NK-92 treated with Interleukin-12 subunit alpha and Interleukin-12 subunit beta, amount 100 ng/mL, for 24 hours (cell line): ENCODE results near the gene HDGFL1.

Source experiments
- DNase-seq: peaks from one replicate; lab custom pipeline; 2025; lab: John Stamatoyannopoulos, UW

HDGFL1 gene

DNA sequence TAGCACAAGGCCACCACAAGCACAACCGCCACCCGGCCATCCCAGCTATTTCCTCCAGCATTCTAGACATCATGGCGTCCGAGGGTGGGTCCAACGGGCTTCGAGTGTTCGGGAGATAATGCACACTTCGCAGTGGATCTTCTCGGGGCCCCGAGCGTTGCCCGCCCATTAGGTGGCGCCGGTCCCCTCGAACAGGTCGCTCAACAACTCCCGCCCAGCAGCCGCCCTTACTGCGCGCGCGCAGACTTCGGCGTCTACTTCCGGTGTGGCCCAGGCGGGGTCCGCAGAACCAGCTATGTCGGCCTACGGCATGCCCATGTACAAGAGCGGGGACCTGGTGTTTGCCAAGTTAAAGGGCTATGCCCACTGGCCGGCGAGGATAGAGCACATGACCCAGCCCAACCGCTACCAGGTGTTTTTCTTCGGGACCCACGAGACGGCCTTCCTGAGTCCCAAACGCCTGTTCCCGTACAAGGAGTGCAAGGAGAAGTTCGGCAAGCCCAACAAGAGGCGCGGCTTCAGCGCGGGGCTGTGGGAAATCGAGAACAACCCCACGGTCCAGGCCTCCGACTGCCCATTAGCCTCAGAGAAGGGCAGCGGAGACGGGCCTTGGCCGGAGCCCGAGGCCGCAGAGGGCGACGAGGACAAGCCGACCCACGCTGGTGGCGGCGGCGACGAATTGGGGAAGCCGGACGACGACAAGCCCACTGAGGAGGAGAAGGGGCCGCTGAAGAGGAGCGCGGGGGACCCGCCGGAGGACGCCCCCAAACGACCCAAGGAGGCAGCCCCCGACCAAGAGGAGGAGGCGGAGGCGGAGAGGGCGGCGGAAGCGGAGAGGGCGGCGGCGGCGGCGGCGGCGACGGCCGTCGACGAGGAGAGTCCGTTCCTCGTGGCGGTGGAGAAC, at the start of gene HDGFL1:
HDGFL1 (plus strand) TSS at position 286 of the 904 bp plus-strand sequence; CDS start at position 296, 10 bp downstream.
- no peak for DNase-seq

DNA sequence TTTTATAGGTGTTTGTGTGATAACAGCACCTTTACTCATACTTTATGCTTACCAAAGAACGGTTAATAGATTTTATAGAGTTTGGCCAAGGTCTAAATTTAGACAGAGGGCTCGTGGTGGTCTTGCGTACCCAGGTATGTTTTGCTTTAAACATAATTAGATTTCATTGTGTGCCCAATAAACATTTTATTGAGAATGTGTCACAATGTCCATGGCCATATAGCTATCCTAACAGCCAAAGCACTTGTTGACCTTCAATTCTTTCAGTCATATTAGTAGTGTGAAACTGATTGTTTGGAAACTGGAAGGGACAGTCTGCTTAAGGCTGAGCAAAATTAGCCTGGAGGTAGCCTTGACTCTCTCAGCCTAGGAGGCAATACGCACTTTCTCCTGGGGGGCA, 48.3 kb upstream of the HDGFL1 start:
- no peak for DNase-seq

DNA sequence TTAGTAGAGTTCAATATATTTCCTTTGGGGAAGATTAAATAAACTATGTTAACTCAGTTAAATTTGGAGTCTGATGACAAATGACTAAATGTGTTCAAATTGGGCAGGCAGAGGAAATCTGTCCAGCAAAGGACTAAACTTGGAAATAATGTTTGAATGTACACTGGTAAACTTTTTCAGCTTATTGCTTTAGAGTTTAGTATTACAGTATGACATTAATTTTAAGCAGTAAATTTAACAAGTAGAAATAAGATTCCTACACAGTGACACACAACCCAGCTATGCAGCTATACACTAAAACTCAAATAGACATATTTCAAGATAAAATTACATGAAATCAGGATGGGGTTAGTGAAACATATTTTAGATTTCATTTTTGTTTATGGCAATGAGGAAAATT, 42.6 kb upstream of the HDGFL1 start:
- DNase-seq: no peak

DNA sequence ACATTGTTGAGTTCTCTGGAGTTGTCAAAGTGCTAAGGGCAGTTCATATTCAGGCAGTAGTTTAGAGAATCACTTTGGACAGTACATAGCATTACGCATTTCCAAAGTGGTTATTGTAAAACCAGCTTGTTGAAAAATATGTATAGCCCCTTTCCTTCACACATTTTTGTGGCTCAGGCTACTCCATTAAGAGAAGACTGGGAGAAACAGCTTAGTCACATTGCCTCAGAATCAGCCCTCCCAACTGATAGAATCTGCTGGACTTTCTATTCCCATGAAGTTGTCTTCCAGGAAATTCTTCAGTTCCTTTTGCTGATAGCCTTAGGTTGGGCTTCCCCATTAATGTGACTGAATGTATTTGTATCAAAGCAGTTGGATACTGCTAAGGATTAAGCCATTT, 39.5 kb upstream of the HDGFL1 start:
- no peak for DNase-seq

DNA sequence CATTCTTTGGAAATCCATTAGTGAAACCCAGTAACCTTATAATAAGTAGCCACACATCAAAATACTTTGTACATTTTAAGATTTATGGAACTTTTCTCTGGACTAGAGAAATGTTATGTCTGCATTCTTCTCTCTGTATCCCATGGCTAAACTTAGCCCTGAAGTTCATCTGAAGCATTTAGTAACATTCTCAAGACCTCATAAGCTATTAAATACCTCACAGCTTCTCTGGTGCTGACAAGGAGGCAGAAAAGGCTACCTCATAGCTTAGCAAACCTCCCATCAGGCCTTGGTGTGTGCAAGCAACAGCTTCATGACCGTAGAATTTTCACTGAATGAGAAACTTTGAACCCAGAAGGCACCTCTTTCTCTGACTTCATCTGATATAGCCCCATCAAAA, 38.9 kb upstream of the HDGFL1 start:
- no peak for DNase-seq

DNA sequence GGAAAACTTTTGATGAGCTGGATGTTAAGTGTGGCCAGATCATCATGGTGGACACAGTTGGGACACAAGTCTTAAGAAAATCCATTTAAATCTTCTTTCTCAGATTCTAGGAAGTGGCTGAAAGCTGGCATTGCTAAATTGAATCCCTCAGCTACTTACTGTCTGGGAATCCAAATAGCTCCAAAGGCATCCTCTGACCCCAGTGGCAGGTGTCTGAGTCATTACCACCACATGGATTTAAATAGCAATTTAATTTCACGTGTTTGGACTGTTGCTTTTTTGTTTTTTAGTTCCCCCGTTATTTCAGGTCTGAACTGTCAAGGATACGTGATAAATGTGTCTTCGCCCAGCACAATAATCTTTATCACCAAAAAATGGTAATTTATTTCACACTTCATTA, 33.2 kb upstream of the HDGFL1 start:
- DNase-seq: no peak

DNA sequence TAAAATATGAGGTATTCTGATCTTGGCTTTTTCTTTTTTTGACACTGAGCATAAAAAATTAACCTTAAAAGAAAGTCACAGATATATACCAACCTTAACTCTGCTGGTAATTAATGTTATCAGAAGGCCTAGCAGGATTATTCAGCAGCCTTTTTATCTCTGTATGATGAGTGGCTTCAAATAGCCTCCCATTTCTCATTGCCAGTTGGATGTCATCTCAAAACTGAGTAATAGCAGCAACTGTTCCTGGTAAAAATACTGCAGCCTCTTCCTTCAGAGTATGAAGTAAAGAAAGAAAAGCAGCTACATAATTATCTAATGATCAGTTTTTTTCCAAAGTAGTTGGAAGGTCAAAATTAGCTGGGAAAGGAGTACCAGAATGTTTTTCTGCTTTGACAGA, 24.9 kb upstream of the HDGFL1 start:
- DNase-seq: no peak

DNA sequence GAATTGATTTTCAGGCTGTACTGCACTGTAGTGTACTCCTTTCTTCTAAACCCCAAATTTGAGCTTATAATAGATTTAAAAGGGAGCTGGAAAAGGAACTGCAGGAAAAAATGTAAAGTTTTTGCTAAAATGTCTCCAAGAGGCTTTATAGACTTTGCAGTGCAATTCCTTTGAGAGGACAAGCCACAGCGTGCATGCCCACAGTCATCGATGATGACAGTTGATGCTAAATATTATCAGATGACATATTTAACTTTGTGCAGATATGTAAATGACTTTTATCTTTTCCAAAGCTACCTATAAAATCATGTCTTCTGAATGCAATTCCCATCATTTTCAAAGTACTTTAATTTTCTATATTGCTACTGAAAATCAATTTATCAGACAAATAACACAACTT, 24.3 kb upstream of the HDGFL1 start:
- no peak for DNase-seq

DNA sequence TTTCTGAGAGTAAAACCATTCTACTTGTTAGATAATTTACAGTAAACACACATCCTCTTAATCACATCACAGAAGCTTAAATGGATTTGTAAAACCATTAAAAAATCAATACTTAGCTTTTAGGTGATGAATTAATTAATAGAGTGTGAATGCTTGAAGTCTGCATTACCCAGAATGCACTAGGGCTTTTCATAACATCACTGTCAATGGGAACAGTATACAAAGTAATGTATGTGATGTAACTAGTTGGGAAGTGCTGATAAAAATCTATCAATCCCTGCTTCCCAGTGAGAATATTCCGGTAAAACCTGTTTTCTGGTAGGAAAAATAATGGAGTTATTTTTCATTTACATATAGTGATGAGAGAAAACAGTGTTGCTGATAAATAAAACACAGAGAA, 23.1 kb upstream of the HDGFL1 start:
- DNase-seq: no peak

DNA sequence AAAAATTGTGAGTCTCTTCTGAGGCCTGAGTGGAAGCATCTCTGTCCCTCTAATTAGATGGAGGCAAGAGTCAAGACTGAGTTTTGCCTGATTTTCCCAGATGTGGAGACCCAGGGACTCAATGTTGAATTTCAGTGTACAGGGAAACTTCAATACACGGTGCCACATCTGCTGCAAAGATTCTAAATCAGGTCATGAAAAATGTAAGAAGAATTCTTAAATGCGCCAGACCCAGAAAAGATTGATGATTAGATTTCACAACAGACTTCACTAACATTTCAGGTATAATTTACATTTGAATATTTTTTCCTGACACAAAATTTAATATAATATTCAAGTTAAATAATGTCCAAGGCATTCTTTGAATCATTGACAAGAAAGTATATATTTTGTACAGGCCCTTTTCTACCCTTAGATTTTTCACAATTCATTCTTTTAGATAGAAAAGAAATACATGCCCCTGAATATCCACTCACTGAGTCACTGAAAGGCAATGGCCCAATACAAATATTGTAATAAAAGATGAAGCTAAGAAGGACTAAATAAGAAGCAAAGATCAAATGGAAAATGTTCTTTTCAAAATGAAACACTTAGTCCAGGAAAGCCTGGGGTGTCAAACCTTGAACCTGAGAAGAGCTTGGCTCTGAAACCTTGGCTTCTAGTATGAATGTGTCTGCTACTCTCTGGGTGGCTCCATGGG, 18.2 kb upstream of the HDGFL1 start:
- no peak for DNase-seq

DNA sequence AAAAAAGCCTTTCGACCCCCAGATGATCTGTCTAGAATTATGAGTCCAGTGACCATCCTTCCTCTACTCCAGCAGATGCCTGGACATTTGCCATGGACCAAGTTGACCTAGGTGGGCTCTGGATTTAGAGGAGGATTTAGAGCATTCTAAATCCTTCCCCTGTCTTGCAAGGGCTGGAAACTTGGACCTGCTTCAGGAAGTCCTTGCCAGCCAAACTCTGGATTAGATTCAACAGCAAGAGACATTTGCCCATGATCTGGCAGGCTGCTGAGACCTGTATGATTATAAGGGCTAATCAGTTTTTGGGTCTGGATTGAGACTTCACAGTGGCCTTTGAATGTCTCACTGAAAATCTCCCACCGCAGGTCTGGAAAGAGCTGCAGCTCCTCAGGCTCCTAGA, 13.1 kb upstream of the HDGFL1 start:
- DNase-seq: no peak

DNA sequence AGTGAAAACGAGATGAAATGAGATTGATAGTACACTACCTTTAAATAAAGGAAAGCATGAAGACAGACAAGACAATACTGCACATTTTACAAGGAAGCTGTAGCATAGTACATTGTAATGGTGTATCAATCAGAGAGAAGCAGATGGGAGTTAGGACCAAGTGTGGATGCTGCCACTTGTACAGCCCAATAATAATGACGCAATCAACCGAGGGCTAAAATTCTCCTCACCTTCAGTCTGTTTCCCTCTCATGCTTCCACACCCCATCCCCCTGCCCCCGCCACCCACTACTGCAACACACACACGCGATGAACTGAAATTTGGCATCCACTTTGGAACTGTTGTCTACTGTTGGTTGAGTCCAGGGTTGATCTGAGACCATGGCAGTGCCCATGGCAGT, 12.4 kb upstream of the HDGFL1 start:
- no peak for DNase-seq

DNA sequence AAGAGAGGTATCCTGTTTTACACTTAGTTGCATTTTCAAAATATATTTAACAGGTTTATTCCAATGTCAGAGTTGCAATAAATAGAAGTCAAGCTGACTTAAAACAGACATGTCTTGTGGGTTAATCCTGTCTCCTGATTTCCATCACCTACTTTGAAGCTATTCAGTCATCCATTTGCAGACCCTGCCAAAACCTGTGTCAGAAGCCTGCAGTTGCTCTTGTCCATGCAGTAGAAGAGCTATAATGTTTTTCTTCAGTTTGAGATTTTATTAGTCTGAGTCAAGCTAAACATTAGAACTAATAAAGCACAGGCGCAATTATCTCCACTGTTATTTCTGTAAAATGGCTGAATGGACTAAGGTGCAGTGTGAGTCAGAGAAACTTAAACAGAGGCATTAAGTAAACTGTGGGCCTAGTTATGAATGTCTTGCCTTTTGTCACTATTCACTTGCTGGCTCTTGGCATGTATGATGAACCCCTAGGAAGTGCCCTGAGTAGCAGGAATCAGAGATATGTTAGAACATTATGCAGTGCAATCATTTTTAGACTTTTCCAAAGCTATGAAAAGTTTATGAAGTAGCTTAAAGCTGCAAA, 11.0 kb upstream of the HDGFL1 start:
- no peak for DNase-seq

DNA sequence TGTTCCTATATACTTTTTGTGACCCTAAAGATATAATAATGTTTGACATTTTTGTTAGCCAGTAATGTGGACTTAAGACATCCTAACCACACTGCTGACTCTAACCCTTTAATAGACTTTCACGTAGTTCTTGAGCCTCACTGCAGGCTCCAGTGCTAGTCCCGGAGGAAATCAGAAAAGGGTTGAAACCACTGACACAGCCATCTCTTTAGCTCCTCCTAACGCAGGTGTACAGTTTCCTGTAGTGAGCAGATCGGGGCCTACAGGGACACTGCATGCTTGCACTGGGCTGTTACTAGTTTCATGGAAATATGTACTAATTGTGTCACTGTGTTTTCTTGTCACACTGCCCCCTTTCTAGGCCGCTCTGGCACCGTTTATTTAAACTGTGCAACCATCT, 512 bp upstream of the HDGFL1 start:
- no peak for DNase-seq

DNA sequence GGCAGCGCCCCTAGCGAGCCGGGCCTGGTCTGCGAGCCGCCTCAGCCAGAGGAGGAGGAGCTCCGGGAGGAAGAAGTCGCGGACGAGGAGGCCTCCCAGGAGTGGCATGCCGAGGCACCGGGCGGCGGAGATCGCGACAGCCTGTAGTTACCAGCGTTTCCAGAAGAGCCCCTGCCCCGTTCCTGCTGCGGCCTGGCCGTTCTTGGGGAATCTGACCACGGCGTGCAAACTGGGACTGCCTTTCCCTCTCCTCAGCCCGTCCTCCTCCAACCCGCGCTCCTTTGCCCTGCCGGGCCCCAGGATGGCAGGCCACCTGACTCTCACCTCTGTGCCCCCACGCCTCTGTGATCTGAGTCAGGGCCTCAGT, 802 bp downstream of the HDGFL1 start:
- DNase-seq: no peak

DNA sequence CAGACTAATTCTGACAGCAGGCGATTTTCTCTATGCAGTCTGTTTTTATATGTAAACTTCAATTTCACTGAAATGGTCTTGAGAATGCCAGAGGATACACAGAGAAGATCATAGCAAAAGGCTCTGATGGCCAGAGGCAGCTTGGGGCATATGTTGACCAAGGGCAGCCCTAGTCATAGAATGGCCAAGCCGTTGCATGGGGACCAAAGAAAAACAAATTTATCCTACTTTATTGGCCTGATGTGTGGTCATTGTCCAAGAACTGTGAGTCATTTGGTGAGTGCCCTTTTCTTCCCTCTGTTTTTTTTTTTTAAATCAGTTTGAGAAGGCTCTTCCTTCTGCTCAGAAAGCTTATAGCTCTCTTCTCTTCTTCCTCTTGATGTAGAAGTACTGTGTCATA, 5.8 kb downstream of the HDGFL1 start:
- DNase-seq: no peak

DNA sequence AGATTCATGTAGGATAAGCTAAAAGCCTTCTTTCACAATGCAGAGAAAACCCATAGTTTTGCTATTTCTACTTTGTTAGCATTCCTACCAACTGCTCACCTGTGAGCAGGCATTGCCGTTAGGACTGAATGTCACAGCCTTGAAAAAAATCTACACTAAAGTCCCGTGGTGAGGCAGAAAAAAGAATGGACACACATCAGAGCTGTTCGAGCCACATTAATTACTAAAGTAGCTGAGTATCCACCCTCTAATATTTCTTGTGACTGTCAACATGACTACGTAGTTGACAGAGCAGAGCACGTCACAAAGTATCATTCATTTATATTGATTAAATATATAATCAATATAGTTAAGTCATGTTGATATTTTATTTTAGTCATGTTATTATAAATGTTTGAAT, 10.1 kb downstream of the HDGFL1 start:
- no peak for DNase-seq

DNA sequence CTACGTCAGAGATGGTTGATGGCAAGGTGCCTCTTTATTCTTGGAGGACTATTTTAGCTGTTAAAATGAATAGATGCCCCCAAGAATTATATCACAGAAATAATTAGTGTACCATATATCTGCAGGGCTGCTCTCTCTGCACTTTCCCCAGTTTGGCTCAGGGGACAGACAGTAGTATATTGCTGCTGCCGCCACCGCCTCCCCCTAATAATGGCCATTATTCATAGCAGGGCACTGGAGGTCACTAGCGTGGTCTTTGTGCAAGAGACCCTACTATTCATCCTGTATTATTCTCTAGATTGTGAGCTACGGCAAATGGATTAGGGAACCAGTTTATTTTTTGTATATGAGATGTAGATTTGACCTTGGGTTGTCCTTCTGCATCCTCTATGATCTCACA, 11.0 kb downstream of the HDGFL1 start:
- DNase-seq: no peak

DNA sequence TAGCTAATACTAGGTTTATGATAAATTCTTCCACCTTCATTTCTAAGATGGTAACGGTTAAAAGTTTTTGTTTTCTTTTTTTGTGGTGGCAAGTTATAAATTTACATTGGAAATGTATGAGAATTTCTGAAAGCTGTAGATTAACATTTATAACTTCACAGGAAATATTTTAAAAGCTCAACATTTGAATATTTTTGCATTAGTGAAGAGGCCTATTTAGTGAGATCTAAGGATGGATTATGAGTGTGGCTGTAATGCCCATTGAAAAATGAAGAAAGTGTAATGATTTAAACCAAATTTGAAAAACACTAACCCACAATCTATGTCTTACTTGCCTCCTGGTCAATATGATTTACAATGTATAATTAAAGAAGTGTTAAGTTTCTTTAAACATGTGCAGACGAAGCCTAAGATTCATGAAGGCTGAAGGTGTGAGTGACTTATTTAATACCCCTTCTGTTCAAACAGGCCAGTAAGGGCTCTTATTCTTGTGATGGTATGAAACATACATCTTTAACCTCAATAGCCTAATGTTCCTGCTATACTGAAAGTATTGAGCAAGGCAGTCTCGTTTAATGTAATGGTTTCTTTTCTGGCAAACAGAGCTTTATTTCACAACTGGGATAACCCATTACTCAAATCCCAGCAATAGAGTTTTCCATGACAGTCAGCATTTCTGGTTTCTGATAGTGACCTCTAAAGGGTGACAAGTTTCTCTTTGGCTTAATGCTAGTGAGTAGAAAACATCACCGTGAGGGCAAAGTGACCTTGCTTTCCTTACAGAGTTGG, 13.2 kb downstream of the HDGFL1 start:
- DNase-seq: no peak

DNA sequence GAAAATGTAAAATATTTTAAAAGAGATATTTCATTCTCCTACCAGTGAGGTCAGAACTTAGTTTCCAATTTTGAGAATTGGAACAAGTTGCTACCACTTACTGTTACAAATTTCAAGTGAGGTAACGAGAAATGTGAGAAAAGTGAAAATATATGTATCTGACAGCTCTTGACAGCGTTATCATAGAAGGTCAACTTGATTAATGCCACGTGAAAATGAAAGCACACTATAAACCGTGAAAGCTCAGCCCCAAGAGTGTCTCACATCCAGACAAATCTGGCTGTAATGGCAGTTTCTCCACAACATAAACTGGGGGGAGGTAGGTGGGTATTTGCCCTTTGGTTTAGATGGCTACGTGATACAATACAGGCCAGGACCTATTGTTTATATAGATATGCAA, 13.9 kb downstream of the HDGFL1 start:
- no peak for DNase-seq

DNA sequence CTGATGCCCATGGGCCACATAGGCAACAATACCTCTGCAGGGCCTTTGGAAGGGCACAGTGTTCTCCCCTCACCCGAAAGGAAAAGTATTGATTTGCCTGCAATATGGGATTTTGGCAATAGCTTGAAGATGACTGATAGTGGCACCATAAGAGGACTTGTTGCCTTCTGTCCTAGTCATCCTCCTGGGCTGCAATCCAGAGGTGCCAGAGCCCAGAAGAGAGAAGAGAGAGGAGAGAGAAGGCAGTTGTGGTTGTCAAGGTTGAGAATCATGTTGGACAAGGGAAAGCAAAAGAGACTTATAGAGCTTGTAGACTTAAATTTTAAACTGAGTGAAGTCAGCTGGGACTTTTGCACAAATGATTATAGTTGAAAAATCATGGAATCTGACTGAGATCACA, 14.6 kb downstream of the HDGFL1 start:
- DNase-seq: no peak

DNA sequence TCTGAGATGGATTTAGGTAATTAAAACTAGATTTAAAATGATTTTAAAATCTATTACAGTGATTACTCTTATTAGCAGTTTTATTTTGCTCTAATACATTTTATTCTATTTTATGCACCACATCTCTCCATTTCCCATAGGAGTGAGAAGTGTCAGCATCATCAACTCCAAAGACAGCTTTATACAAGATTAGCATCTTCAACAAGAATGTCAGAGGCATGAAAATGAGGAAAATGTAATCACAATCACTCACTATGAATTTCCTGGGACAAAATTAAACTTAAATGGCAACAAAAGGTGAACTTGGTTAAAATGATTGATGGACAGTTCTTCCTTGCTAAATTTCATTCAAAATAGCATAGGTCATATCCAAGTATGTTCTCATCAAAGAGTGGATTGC, 19.8 kb downstream of the HDGFL1 start:
- no peak for DNase-seq
